Measurements from ENCODE around the gene KY.

The KY gene

GRCh38 chr3:134650431-134651346 is at the start of gene KY:
Gene KY, minus strand, starts transcription at chr3:134651022. Its CDS starts 62 bp downstream, at chr3:134650960.
- DNase-seq, result no peak

GRCh38 chr3:134699721-134700120 is 48.9 kb upstream of the KY start:
- DNase-seq, result no peak

GRCh38 chr3:134699141-134699711 is 48.4 kb upstream of the KY start:
- DNase-seq, result no peak

GRCh38 chr3:134697830-134698689 is 47.2 kb upstream of the KY start:
- DNase-seq, result no peak

GRCh38 chr3:134696155-134696554 is 45.3 kb upstream of the KY start:
- DNase-seq, result no peak

- DNase-seq, result no peak
Measured at GRCh38 chr3:134694946-134695543, 44.2 kb upstream of the KY start.

- DNase-seq, result no peak
Measured at GRCh38 chr3:134694466-134694865, 43.6 kb upstream of the KY start.

GRCh38 chr3:134693804-134694203 is 43.0 kb upstream of the KY start:
- no peak for DNase-seq

GRCh38 chr3:134693226-134693625 is 42.4 kb upstream of the KY start:
- no peak for DNase-seq

GRCh38 chr3:134690226-134690625 is 39.4 kb upstream of the KY start:
- no peak for DNase-seq

GRCh38 chr3:134687642-134688041 is 36.8 kb upstream of the KY start:
- DNase-seq, result no peak

- DNase-seq, result no peak
Measured at GRCh38 chr3:134685929-134686802, 35.3 kb upstream of the KY start.

- DNase-seq, result no peak
Measured at GRCh38 chr3:134682196-134682880, 31.5 kb upstream of the KY start.

GRCh38 chr3:134681522-134681900 is 30.7 kb upstream of the KY start:
- no peak for DNase-seq

GRCh38 chr3:134680796-134681521 is 30.1 kb upstream of the KY start:
- DNase-seq, result no peak

GRCh38 chr3:134677987-134678308 is 27.1 kb upstream of the KY start:
- DNase-seq, result no peak

GRCh38 chr3:134677196-134677986 is 26.6 kb upstream of the KY start:
- no peak for DNase-seq

- DNase-seq, result no peak
Measured at GRCh38 chr3:134675726-134676256, 25.0 kb upstream of the KY start.

GRCh38 chr3:134672571-134672970 is 21.7 kb upstream of the KY start:
- DNase-seq, result no peak

GRCh38 chr3:134667956-134668355 is 17.1 kb upstream of the KY start:
- DNase-seq, result no peak

All from NCI-H1436 treated with DMSO at 0.1 percent for 48 hours (cell line).